GM13977 (cell line): ENCODE data around the gene BCL7A.

Experiments used
- DNase-seq: peaks from one replicate; pipeline ENCODE4 v3.0.0; 2012; ENCODE audit warnings: low spot score
- CTCF ChIP-seq: IDR thresholded peaks from 2 replicates; pipeline ENCODE4 v1.5.1; 2012; ENCODE audit warnings: mild to moderate bottlenecking, control low read depth; ENCODE audit not compliant: insufficient read depth; ENCODE audit errors: extremely low read depth, missing control alignments
- in situ Hi-C: fragments of 300-500 bp; cut with MboI; formaldehyde crosslinking; loops from one replicate; pipeline ENCODE4 v1.12.0; 2022; ENCODE audit warnings: low sequenced_read_pairs, low pct_unique_long_range_greater_than_20kb, mixed read lengths, inconsistent platforms; ENCODE audit not compliant: unreplicated experiment

BCL7A gene

GRCh38 chr12:122028165-122028904 is 6.7 kb downstream of the BCL7A start:
- in situ Hi-C loops: no loop called here
- no peak for DNase-seq
- TF ChIP-seq CTCF: no peak

GRCh38 chr12:122028905-122029560 is 7.3 kb downstream of the BCL7A start:
- peak; percentile 33 for TF ChIP-seq CTCF
- in situ Hi-C loops: no loop called here
- peak; percentile 87 for DNase-seq

GRCh38 chr12:122029620-122030423 is 8.1 kb downstream of the BCL7A start:
- no peak for TF ChIP-seq CTCF
- in situ Hi-C loops: no loop called here
- DNase-seq: no peak

- TF ChIP-seq CTCF: no peak
- in situ Hi-C loops: no loop called here
- DNase-seq: no peak
Observed at GRCh38 chr12:122030424-122031035, 8.8 kb downstream of the BCL7A start.

- in situ Hi-C loops: no loop called here
- peak; percentile 61 for TF ChIP-seq CTCF
Observed at GRCh38 chr12:122031342-122032216, 9.9 kb downstream of the BCL7A start.

More at GRCh38 chr12:122031342-122032216, 9.9 kb downstream of the BCL7A start:
- DNase-seq: no peak
